ENCODE results near the gene ZNF460.
A peak's percentile ranks its signal among the peaks of the same experiment; 100 is the strongest.

Gene ZNF460

GRCh38 chr19:57280165-57280961, at the start of gene ZNF460:
TSS of gene ZNF460 (plus strand) at chr19:57280485. CDS start at chr19:57280807, 322 bp downstream.
- peak; percentile 98 for DNase-seq

GRCh38 chr19:57231686-57232085, 48.6 kb upstream of the ZNF460 start:
- DNase-seq: no peak

GRCh38 chr19:57233207-57233606, 47.1 kb upstream of the ZNF460 start:
- DNase-seq: no peak

GRCh38 chr19:57239982-57240310, 40.3 kb upstream of the ZNF460 start:
- no peak for DNase-seq

GRCh38 chr19:57240311-57241090, 39.8 kb upstream of the ZNF460 start, which contains the start of gene ZNF805:
TSS of gene ZNF805 (plus strand) at chr19:57240632. CDS start at chr19:57240892, 260 bp downstream.
- peak; percentile 92 for DNase-seq

- DNase-seq: peak; percentile 9
Measured at GRCh38 chr19:57241176-57241575, 39.1 kb upstream of the ZNF460 start.

- no peak for DNase-seq
Measured at GRCh38 chr19:57242821-57243220, 37.5 kb upstream of the ZNF460 start.

- DNase-seq: no peak
Measured at GRCh38 chr19:57244513-57244912, 35.8 kb upstream of the ZNF460 start.

- no peak for DNase-seq
Measured at GRCh38 chr19:57245066-57245465, 35.2 kb upstream of the ZNF460 start.

GRCh38 chr19:57245959-57246358, 34.3 kb upstream of the ZNF460 start:
- DNase-seq: no peak

- no peak for DNase-seq
Measured at GRCh38 chr19:57248646-57249045, 31.6 kb upstream of the ZNF460 start.

- no peak for DNase-seq
Measured at GRCh38 chr19:57249329-57249728, 31.0 kb upstream of the ZNF460 start.

GRCh38 chr19:57253767-57254166, 26.5 kb upstream of the ZNF460 start:
- peak; percentile 3 for DNase-seq

GRCh38 chr19:57262044-57262443, 18.2 kb upstream of the ZNF460 start:
- no peak for DNase-seq

- no peak for DNase-seq
Measured at GRCh38 chr19:57263244-57263741, 17.0 kb upstream of the ZNF460 start.

GRCh38 chr19:57267291-57267690, 13.0 kb upstream of the ZNF460 start:
- no peak for DNase-seq

- DNase-seq: peak; percentile 93
Measured at GRCh38 chr19:57269515-57270250, 10.6 kb upstream of the ZNF460 start.

GRCh38 chr19:57271280-57271679, 9.0 kb upstream of the ZNF460 start:
- no peak for DNase-seq

GRCh38 chr19:57273014-57273413, 7.3 kb upstream of the ZNF460 start:
- DNase-seq: no peak

GRCh38 chr19:57276430-57276829, 3.9 kb upstream of the ZNF460 start:
- no peak for DNase-seq

GRCh38 chr19:57278481-57278880, 1.8 kb upstream of the ZNF460 start:
- peak; percentile 37 for DNase-seq

GRCh38 chr19:57279418-57280164, 694 bp upstream of the ZNF460 start:
- peak; percentile 98 for DNase-seq

Data from fibroblast of skin of right quadriceps (primary cell).